GM12878 (cell line): Measurements from ENCODE around the gene LENEP. TPM values are rescaled to one million over a fixed set of nuclear protein-coding genes. Genes with fewer than 3 reads are reported as not detected.

Source experiments
- ATAC-seq: fragments of 200-7000 bp; cut with Tn5 transposase; 3 replicates; pipeline ENCODE4 v1.9.1; 2020; ENCODE audit warnings: mild to moderate bottlenecking, moderate library complexity
- BruUV-seq: library from RNA; stranded (reverse); fragments of 400-500 nt; replicated peaks from 2 replicates; lab custom pipeline; 2021; lab: Mats Ljungman, UMichigan
- CTCF ChIA-PET: fragments of 300-600 bp; sonication (Branson Sonifier 250); formaldehyde crosslinking; extraction: SDS; loops from one replicate; lab custom pipeline; 2021; ENCODE audit warnings: inconsistent platforms; lab: Yijun Ruan, JAX
- POLR2A ChIA-PET: fragments of 350-600 bp; formaldehyde crosslinking; extraction: SDS; loops from one replicate; lab custom pipeline; 2021; ENCODE audit warnings: inconsistent platforms; lab: Charles Lee
- RAD21 ChIA-PET: fragments of 300-600 bp; sonication (Branson Sonifier 250); formaldehyde crosslinking; loops from one replicate; lab custom pipeline; 2023; ENCODE audit warnings: antibody characterized with exemption; ENCODE audit not compliant: unreplicated experiment; lab: Charles Lee
- SMC1A ChIA-PET: fragments of 300-600 bp; sonication (Branson Sonifier 250); formaldehyde crosslinking; loops from one replicate; lab custom pipeline; 2023; ENCODE audit not compliant: unreplicated experiment, uncharacterized antibody; lab: Charles Lee
- DNase-seq: peaks from one replicate; pipeline ENCODE4 v3.0.0-alpha.2; 2011; ENCODE audit warnings: low read depth, low spot score
- FAIRE-seq: peaks from 3 replicates; lab custom pipeline; 2011; peaks lifted over from hg19 to GRCh38; lab: Jason Lieb, UNC
- H2AFZ ChIP-seq: 2 replicates; pipeline ENCODE4 v1.6.0; 2011; ENCODE audit warnings: low read depth, low read length, control low read depth; ENCODE audit not compliant: control insufficient read depth
- H3K27ac ChIP-seq: 2 replicates; pipeline ENCODE4 v1.5.1; 2011; ENCODE audit warnings: control low read depth; ENCODE audit not compliant: control insufficient read depth, insufficient read depth
- H3K27me3 ChIP-seq, 2 experiments: replicated peaks in 1 of 2; 2 replicates each; pipeline versions ENCODE4 v1.6.0 to v1.6.1; 2011; ENCODE audit warnings: low read length in 1 of 2; ENCODE audit not compliant: control insufficient read depth in 2 of 2, insufficient read depth in 2 of 2
- H3K36me3 ChIP-seq, 2 experiments: 2 replicates each; pipeline ENCODE4 v1.5.1; 2011; ENCODE audit warnings: low read length in 1 of 2; ENCODE audit not compliant: control insufficient read depth in 2 of 2, insufficient read depth in 2 of 2
- H3K4me1 ChIP-seq: 2 replicates; pipeline ENCODE4 v1.6.1; 2011; ENCODE audit warnings: mild to moderate bottlenecking, low read length, moderate library complexity, mixed read lengths; ENCODE audit not compliant: control insufficient read depth, insufficient read depth
- H3K4me2 ChIP-seq: 2 replicates; pipeline ENCODE4 v1.6.0; 2011; ENCODE audit warnings: control low read depth; ENCODE audit not compliant: control insufficient read depth, insufficient read depth
- H3K4me3 ChIP-seq: fragments of 200-600 bp; sonication (generic); 2 replicates; pipeline ENCODE4 v1.5.1; 2016
- H3K79me2 ChIP-seq: 2 replicates; pipeline ENCODE4 v1.6.0; 2011; ENCODE audit warnings: low read length; ENCODE audit not compliant: control insufficient read depth, insufficient read depth
- H3K9ac ChIP-seq: 2 replicates; pipeline ENCODE4 v1.8.0; 2011; ENCODE audit warnings: low read length, control low read depth, mixed read lengths; ENCODE audit not compliant: control insufficient read depth, insufficient read depth
- H3K9me3 ChIP-seq: replicated peaks from 3 replicates; pipeline ENCODE4 v1.5.1; 2011; ENCODE audit warnings: mild to moderate bottlenecking, low read length; ENCODE audit not compliant: control insufficient read depth, insufficient read depth
- H4K20me1 ChIP-seq: 2 replicates; pipeline ENCODE4 v1.6.0; 2011; ENCODE audit not compliant: control insufficient read depth, insufficient read depth
- BRCA1 ChIP-seq: IDR thresholded peaks from 2 replicates; pipeline ENCODE4 v1.6.1; 2011; ENCODE audit warnings: low read depth, low read length, improper control_type of control experiment
- CHD2 ChIP-seq: IDR thresholded peaks from 2 replicates; pipeline ENCODE4 v1.6.1; 2011; ENCODE audit warnings: low read depth, low read length, improper control_type of control experiment, borderline replicate concordance
- CHD4 ChIP-seq: fragments of 200-600 bp; sonication (generic); IDR thresholded peaks from 2 replicates; pipeline ENCODE4 v1.6.1; 2016; ENCODE audit warnings: mild to moderate bottlenecking
- ELK1 ChIP-seq: IDR thresholded peaks from 2 replicates; pipeline ENCODE4 v1.6.1; 2012; ENCODE audit warnings: low read depth, low read length, improper control_type of control experiment
- FOS ChIP-seq: IDR thresholded peaks from 3 replicates; pipeline ENCODE4 v1.6.1; 2011; ENCODE audit warnings: borderline replicate concordance; ENCODE audit not compliant: insufficient read length; ENCODE audit errors: extremely low read depth
- HDAC2 ChIP-seq: fragments of 200-600 bp; sonication (generic); IDR thresholded peaks from 2 replicates; pipeline ENCODE4 v1.6.1; 2017
- NBN ChIP-seq: fragments of 450-650 bp; IDR thresholded peaks from 2 replicates; pipeline ENCODE4 v1.6.1; 2016
- SREBF2 ChIP-seq: IDR thresholded peaks from 2 replicates; pipeline ENCODE4 v1.6.1; 2012; ENCODE audit warnings: mild to moderate bottlenecking, low read length
- USF2 ChIP-seq: IDR thresholded peaks from 2 replicates; pipeline ENCODE4 v1.6.1; 2011; ENCODE audit warnings: low read depth, low read length, improper control_type of control experiment, borderline replicate concordance
- ZBED1 ChIP-seq: IDR thresholded peaks from 2 replicates; pipeline ENCODE4 v1.6.1; 2016; ENCODE audit warnings: borderline replicate concordance
- WGBS: methylation state at CpG from one replicate; pipeline ENCODE4 v1.1.6; 2016; ENCODE audit warnings: low lambda C conversion rate; ENCODE audit not compliant: insufficient replicate concordance, insufficient coverage; ENCODE audit errors: missing lambda C conversion rate; 5-methylcytosine and 5-hydroxymethylcytosine counted together
- in situ Hi-C: fragments of 300-500 bp; cut with MboI; formaldehyde crosslinking; loops from 9 replicates; pipeline ENCODE4 v1.14.3; 2018; ENCODE audit warnings: mixed read lengths
- intact Hi-C: fragments of 100-400 bp; cut with micrococcal nuclease; formaldehyde crosslinking; loops from one replicate; pipeline ENCODE4 v1.14.2; 2022; ENCODE audit not compliant: unreplicated experiment
- polyA plus RNA-seq, 11 experiments: library from polyadenylated mRNA; depleted of rRNA in 4 of 11; unstranded in 6 of 11; stranded (reverse) in 5 of 11; fragments of >200 nt; fragmentation: Nextera tagmentation in 4 of 11; fragmentation: Illumina TruSeq in 1 of 11; extraction: Ambion mirVana in 4 of 11; extraction: Trizol in 1 of 11; gene quantifications; 1 replicate in 1 of 11; 2 replicates in 10 of 11; pipeline versions ENCODE4 v1.2.1 to v1.2.3, GENCODE V29; 2011 to 2016; ENCODE audit warnings: inconsistent platforms in 2 of 11, missing spikeins in 2 of 11, low read depth in 1 of 11
- total RNA-seq, 4 experiments: library from RNA; depleted of rRNA in 3 of 4; stranded (reverse); fragments of >200 nt in 3 of 4; fragmentation: Illumina TruSeq in 1 of 4; extraction: Trizol in 1 of 4; gene quantifications; 2 replicates each; pipeline versions ENCODE4 v1.2.1 to v1.2.3, GENCODE V29; 2013 to 2021

LENEP gene
- total and polyA plus RNA-seq, 10 of the 15 experiments (the other 5 are each of a cell fraction or from before 2014, with no cell fraction given) = 0.27 to 1.1 (median 0.64) TPM; not detected in 7

DNA sequence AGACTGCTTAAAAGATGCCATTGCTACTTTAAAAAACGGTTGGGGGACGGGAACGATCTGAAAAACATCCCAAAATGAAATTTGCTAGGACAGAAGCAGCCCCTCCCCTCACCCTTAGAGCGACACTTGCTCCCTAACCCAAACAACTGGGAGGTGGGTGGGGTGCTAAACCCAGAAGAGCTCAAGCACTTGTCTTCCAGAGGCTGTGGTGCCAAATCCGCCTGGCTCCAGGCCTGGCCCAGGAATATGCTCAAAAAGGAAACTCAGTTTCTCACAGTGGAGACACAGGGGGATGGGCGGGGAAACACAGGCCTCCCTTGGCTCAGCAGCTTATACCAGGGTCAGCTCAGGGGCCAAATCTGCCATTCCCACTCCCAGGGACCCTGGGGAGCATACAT, 36.8 kb upstream of the LENEP start (continued):
- TF ChIP-seq ELK1 = no peak
- no peak for TF ChIP-seq SREBF2
- TF ChIP-seq ZBED1 = no peak
- TF ChIP-seq USF2 = no peak

DNA sequence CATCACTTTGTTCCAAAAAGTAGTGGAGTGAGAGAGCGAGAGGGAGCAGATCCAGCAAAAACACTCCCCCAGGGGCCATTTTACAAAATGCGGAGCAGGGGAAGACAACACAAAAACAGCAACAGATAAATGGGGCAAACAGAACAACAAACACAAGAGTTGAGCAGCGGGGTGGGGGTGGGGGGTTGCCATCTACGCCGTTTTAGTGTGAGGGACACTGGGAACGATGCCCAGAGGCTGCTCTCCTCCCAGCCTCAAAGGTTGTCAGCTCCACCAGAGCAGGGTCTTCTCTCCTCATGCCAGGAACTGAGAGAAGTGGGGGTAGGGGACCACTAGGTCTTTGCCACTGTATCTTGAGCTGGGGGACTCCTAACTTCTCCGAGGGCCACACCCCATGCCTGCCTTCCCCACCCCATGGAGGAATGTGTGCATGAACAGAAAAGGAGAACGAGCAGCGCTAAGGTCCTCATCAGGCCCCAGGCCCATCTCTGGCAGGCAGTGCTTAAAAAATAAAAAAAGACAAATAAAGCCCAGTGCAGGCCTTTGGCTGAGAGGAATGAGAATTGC, 36.2 kb upstream of the LENEP start:
- H3K4me2 ChIP-seq = no peak overlapping the region
- CTCF ChIA-PET = interaction anchor here (2.7 kb wide), 1 partner anchor 26 kb away, joined by 10 read pairs; the partner anchor contains the start of gene FLAD1
- 82% methylated on average over 9 of the region's 9 CpGs for WGBS

More for the DNA sequence above, 36.2 kb upstream of the LENEP start:
- Histone ChIP-seq H3K27ac (no peak overlapping the region), H3K27me3 (no peaks in the 10 kb centered on the region), H3K79me2 (peaks cover 30% of the 10 kb centered on the region), H2AFZ (no peak overlapping the region), H3K4me3 (no peak overlapping the region), H3K36me3 (peaks cover 3 to 5% of the 10 kb centered on the region in 2 experiments; a peak in 2 of 4 replicates), H3K4me1 (peaks cover 27% of the 10 kb centered on the region), H3K9ac (no peak overlapping the region), H3K9me3 (no peaks in the 10 kb centered on the region), H4K20me1 (no peaks in the 10 kb centered on the region)
- ATAC-seq (no peak), DNase-seq (no peak), FAIRE-seq (no peak)
- TF ChIP-seq FOS (no peak), BRCA1 (no peak), CHD4 (no peak), HDAC2 (no peak), CHD2 (no peak), NBN (no peak)
- intact Hi-C loops (no loop called here), in situ Hi-C loops (no loop called here)
- ChIA-PET RAD21 (interaction anchor here (1.7 to 2.6 kb wide), 2 partner anchors 16 to 105 kb away, joined by 6 to 10 read pairs; no protein-coding TSS in a partner anchor), SMC1A (no interaction called here), POLR2A (interaction anchor here (2.5 to 12.3 kb wide), 2 partner anchors 16 to 38 kb away, joined by 10 to 140 read pairs; partner anchors contain the start of genes CKS1B and SHC1)
- BruUV-seq = no TSS peak
